Skin of body (tissue), 2 donors: ENCODE results near the gene FOXD4L6. TPM values are rescaled to one million over a fixed set of nuclear protein-coding genes. Genes with fewer than 3 reads are reported as not detected.
"Not testable (repeated sequence)": the region's sequence is repeated elsewhere in the genome, so short reads cannot be mapped to it uniquely, and the experiment has no call there.

Source experiments
- DNase-seq: peaks from one replicate; lab custom pipeline; 2025; lab: John Stamatoyannopoulos, UW
- total RNA-seq: library from RNA; depleted of rRNA; stranded (reverse); fragments of >200 nt; gene quantifications from one replicate; pipeline ENCODE4 v1.2.3, GENCODE V29; 2014

The FOXD4L6 gene
- total RNA-seq, 1 donor from 2014 or later = not detected

- DNase-seq = not testable (repeated sequence)
Measured at GRCh38 chr9:41100508-41100907, 28.0 kb downstream of the FOXD4L6 start.

- not testable (repeated sequence) for DNase-seq
Measured at GRCh38 chr9:41098759-41099158, 29.7 kb downstream of the FOXD4L6 start.

GRCh38 chr9:41095060-41095459 lies 33.4 kb downstream of the FOXD4L6 start:
- not testable (repeated sequence) for DNase-seq

GRCh38 chr9:41094010-41094773 lies 34.3 kb downstream of the FOXD4L6 start:
- not testable (repeated sequence) for DNase-seq

- DNase-seq = not testable (repeated sequence)
Measured at GRCh38 chr9:41090922-41091321, 37.6 kb downstream of the FOXD4L6 start.

GRCh38 chr9:41090386-41090785 lies 38.1 kb downstream of the FOXD4L6 start:
- DNase-seq = not testable (repeated sequence)

- not testable (repeated sequence) for DNase-seq
Measured at GRCh38 chr9:41088450-41089059, 39.9 kb downstream of the FOXD4L6 start.

GRCh38 chr9:41087929-41088328 lies 40.6 kb downstream of the FOXD4L6 start:
- DNase-seq = not testable (repeated sequence)

GRCh38 chr9:41087157-41087780 lies 41.2 kb downstream of the FOXD4L6 start:
- not testable (repeated sequence) for DNase-seq

GRCh38 chr9:41086685-41087084 lies 41.8 kb downstream of the FOXD4L6 start:
- DNase-seq = not testable (repeated sequence)

GRCh38 chr9:41086215-41086614 lies 42.3 kb downstream of the FOXD4L6 start:
- DNase-seq = not testable (repeated sequence)

GRCh38 chr9:41082358-41082757 lies 46.1 kb downstream of the FOXD4L6 start:
- not testable (repeated sequence) for DNase-seq

- DNase-seq = not testable (repeated sequence)
Measured at GRCh38 chr9:41079464-41079863, 49.0 kb downstream of the FOXD4L6 start.

GRCh38 chr9:41077586-41077985 lies 50.9 kb downstream of the FOXD4L6 start:
- DNase-seq = not testable (repeated sequence)

Other genes with a start within 250 kb of the FOXD4L6 start
- 7.4 TPM for gene ZNG1F, start 60.6 kb upstream of the FOXD4L6 start, total RNA-seq